ENCODE measurements around the gene UQCC2.

The UQCC2 gene

GRCh38 chr6:33678932-33679490 is 32.5 kb downstream of the UQCC2 start:
- no peak for TF ChIP-seq TCF4 (CRISPR knock-in tag; IDR thresholded peaks at IDR 0.05; ENCODE audit: borderline replicate concordance)
- TF ChIP-seq ESRRG (CRISPR knock-in tag; IDR thresholded peaks at IDR 0.05) = no peak
- TF ChIP-seq ZNF70 (CRISPR knock-in tag; IDR thresholded peaks at IDR 0.05) = no peak
- TF ChIP-seq BACH2 (CRISPR knock-in tag; IDR thresholded peaks at IDR 0.05; ENCODE audit: borderline replicate concordance) = no peak
- TF ChIP-seq TOX (CRISPR knock-in tag; IDR thresholded peaks at IDR 0.05; ENCODE audit: borderline replicate concordance) = no peak
- TF ChIP-seq RARB (CRISPR knock-in tag; IDR thresholded peaks at IDR 0.05) = no peak
- no peak for TF ChIP-seq OSR1 (CRISPR knock-in tag; IDR thresholded peaks at IDR 0.05)
- no peak for ATAC-seq

- no peak for ATAC-seq
- TF ChIP-seq TOX (CRISPR knock-in tag; IDR thresholded peaks at IDR 0.05; ENCODE audit: borderline replicate concordance) (no peak), CREB5 (CRISPR knock-in tag; IDR thresholded peaks at IDR 0.05; ENCODE audit: low read depth) (no peak), SNAI2 (CRISPR knock-in tag; IDR thresholded peaks at IDR 0.05) (no peak), ZFP3 (CRISPR knock-in tag; IDR thresholded peaks at IDR 0.05) (no peak), TSHZ2 (CRISPR knock-in tag; IDR thresholded peaks at IDR 0.05) (no peak), TCF4 (CRISPR knock-in tag; IDR thresholded peaks at IDR 0.05; ENCODE audit: borderline replicate concordance) (no peak), CSRNP3 (CRISPR knock-in tag; IDR thresholded peaks at IDR 0.05) (no peak), BACH2 (CRISPR knock-in tag; IDR thresholded peaks at IDR 0.05; ENCODE audit: borderline replicate concordance) (no peak), ZNF8 (CRISPR knock-in tag; IDR thresholded peaks at IDR 0.05) (no peak), ZFP30 (CRISPR knock-in tag; IDR thresholded peaks at IDR 0.05) (no peak), PATZ1 (CRISPR knock-in tag; IDR thresholded peaks at IDR 0.05; ENCODE audit: borderline replicate concordance) (no peak), ISL1 (CRISPR knock-in tag; IDR thresholded peaks at IDR 0.05) (no peak), PPARA (CRISPR knock-in tag; IDR thresholded peaks at IDR 0.05; ENCODE audit: borderline replicate concordance) (no peak), ARNTL (CRISPR knock-in tag; IDR thresholded peaks at IDR 0.05; ENCODE audit: borderline replicate concordance, low read depth) (no peak), ESRRG (CRISPR knock-in tag; IDR thresholded peaks at IDR 0.05) (no peak), POU6F1 (CRISPR knock-in tag; IDR thresholded peaks at IDR 0.05; ENCODE audit: borderline replicate concordance, low read depth) (no peak)
These were observed 33.1 kb downstream of the UQCC2 start for GRCh38 chr6:33678233-33678931.

- no peak for ATAC-seq
- no peak for TF ChIP-seq ZNF8 (CRISPR knock-in tag; IDR thresholded peaks at IDR 0.05)
- no peak for TF ChIP-seq TCF4 (CRISPR knock-in tag; IDR thresholded peaks at IDR 0.05; ENCODE audit: borderline replicate concordance)
- TF ChIP-seq ZNF70 (CRISPR knock-in tag; IDR thresholded peaks at IDR 0.05) = no peak
- no peak for TF ChIP-seq ARNTL (CRISPR knock-in tag; IDR thresholded peaks at IDR 0.05; ENCODE audit: borderline replicate concordance, low read depth)
- TF ChIP-seq TSHZ2 (CRISPR knock-in tag; IDR thresholded peaks at IDR 0.05) = no peak
- no peak for TF ChIP-seq CSRNP3 (CRISPR knock-in tag; IDR thresholded peaks at IDR 0.05)
- TF ChIP-seq SNAI2 (CRISPR knock-in tag; IDR thresholded peaks at IDR 0.05) = no peak
- no peak for TF ChIP-seq PPARA (CRISPR knock-in tag; IDR thresholded peaks at IDR 0.05; ENCODE audit: borderline replicate concordance)
- TF ChIP-seq ISL1 (CRISPR knock-in tag; IDR thresholded peaks at IDR 0.05) = no peak
These were observed 33.8 kb downstream of the UQCC2 start for GRCh38 chr6:33677689-33678088.
